ENCODE data around the gene CLCN6.

DNA sequence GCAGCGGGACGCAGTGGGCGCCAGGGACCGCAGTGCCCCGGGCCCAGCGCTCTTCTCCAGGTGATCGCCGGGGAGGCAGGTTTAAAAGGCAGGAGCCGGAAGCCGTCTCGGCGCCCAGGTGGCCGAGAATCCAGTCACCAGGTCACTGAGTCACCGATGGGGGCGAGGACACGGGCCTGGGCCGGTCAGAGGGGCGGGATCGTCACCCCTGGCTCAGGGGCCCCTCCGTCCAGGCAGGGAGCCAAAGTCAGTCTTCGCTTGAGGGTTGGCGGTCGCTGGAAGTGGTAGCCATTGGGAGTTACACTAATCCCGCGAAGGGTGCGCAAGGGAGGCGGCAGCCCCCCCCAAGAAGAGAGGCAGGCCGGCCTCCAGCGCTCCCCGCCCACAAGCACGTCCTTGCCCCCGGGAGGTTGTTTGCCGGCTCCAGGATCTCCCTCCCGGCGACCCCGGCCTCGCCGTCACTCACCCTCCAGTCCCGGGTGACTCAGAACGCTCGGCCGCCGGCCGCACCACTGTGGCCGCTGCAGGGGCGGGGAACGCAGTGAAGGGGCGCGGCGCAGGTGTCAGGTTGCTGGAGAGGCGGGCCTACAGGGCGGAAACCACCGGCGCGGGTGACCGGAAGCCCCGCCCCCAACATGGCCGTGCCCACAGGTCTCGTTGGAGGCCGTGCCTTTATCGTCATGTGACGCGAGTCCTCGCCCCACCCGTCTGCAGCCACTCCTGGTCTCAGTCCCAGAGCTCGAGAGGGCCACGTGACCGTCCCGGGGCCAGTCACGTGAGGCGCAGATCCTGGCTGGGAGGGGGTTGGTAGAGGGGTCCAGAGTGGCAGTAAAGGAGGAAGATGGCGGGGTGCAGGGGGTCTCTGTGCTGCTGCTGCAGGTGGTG lies at the start of gene CLCN6, which contains the start of gene MTHFR:
- TF ChIP-seq CTCF (conservative IDR thresholded peaks at IDR 0.05; ENCODE audit: low read depth, low read length) (no peak), EZH2 (IDR thresholded peaks at IDR 0.05; ENCODE audit: borderline replicate concordance, low read depth, low read length, poor library complexity, severe bottlenecking) (no peak)

Data from A673 (cell line).